Karpas-422 (cell line): ENCODE data around the gene ITGB8. TPM values are rescaled to one million over a fixed set of nuclear protein-coding genes. Genes with fewer than 3 reads are reported as not detected.

Source experiments
- DNase-seq: peaks from one replicate; pipeline ENCODE4 v3.0.0-alpha.2; 2015
- H2AFZ ChIP-seq: fragments of 200-600 bp; sonication (generic); 2 replicates; pipeline ENCODE4 v1.6.1; 2014; ENCODE audit warnings: antibody characterized with exemption, low read length, mixed read lengths
- H3K27ac ChIP-seq: fragments of 200-600 bp; sonication (generic); 2 replicates; pipeline ENCODE4 v1.5.1; 2014; ENCODE audit warnings: mild to moderate bottlenecking, low read length, moderate library complexity
- H3K27me3 ChIP-seq: fragments of 200-600 bp; sonication (generic); 2 replicates; pipeline ENCODE4 v1.6.1; 2014; ENCODE audit warnings: low read length, mixed read lengths
- H3K36me3 ChIP-seq: fragments of 200-600 bp; sonication (generic); 2 replicates; pipeline ENCODE4 v1.6.1; 2014; ENCODE audit warnings: low read length, mixed read lengths; ENCODE audit not compliant: insufficient read depth
- H3K4me1 ChIP-seq: fragments of 200-600 bp; sonication (generic); 2 replicates; pipeline ENCODE4 v1.6.1; 2014; ENCODE audit warnings: mild to moderate bottlenecking, low read length, mixed read lengths
- H3K4me2 ChIP-seq: fragments of 200-600 bp; sonication (generic); 2 replicates; pipeline ENCODE4 v1.6.1; 2014; ENCODE audit warnings: low read length, low read depth, mild to moderate bottlenecking; ENCODE audit not compliant: poor library complexity, severe bottlenecking
- H3K4me3 ChIP-seq: fragments of 200-600 bp; sonication (generic); 2 replicates; pipeline ENCODE4 v1.5.1; 2014; ENCODE audit warnings: mild to moderate bottlenecking, antibody characterized with exemption, low read length, mixed read lengths
- H3K79me2 ChIP-seq: fragments of 200-600 bp; sonication (generic); 2 replicates; pipeline ENCODE4 v1.6.1; 2014; ENCODE audit warnings: mild to moderate bottlenecking, low read length, mixed read lengths
- H3K9ac ChIP-seq: fragments of 200-600 bp; sonication (generic); 2 replicates; pipeline ENCODE4 v1.6.0; 2014; ENCODE audit warnings: low read length
- H3K9me2 ChIP-seq: fragments of 200-600 bp; sonication (generic), shearing (Covaris generic); replicated peaks from 2 replicates; pipeline ENCODE4 v1.6.0; 2014; ENCODE audit warnings: mild to moderate bottlenecking, low read length, moderate library complexity; ENCODE audit not compliant: insufficient read depth
- H3K9me3 ChIP-seq: fragments of 300-700, 200-600 bp; sonication (generic); 2 replicates; pipeline ENCODE4 v1.6.1; 2014; ENCODE audit warnings: low read length, mixed read lengths
- H4K20me1 ChIP-seq: fragments of 200-600 bp; sonication (generic); 2 replicates; pipeline ENCODE4 v1.6.1; 2014; ENCODE audit warnings: mild to moderate bottlenecking, antibody characterized with exemption, low read length, low read depth; ENCODE audit not compliant: insufficient read depth
- total RNA-seq: library from RNA; depleted of rRNA; stranded (reverse); fragments of >200 nt; shearing (Covaris generic); gene quantifications from 2 replicates; pipeline ENCODE4 v1.2.3, GENCODE V29; 2014; ENCODE audit warnings: low replicate concordance

The ITGB8 gene
- total RNA-seq, 1 experiment from 2014 or later, result 0.07 TPM

GRCh38 chr7:20435305-20435704 lies 104.6 kb downstream of the ITGB8 start:
- Histone ChIP-seq H3K9ac (no peak overlapping the region), H3K36me3 (no peaks in the 10 kb centered on the region), H3K4me3 (no peak overlapping the region), H2AFZ (no peak overlapping the region), H3K9me3 (no peaks in the 10 kb centered on the region), H3K79me2 (no peaks in the 10 kb centered on the region), H3K4me2 (no peak overlapping the region), H3K4me1 (peaks cover 35% of the 10 kb centered on the region), H3K27me3 (no peaks in the 10 kb centered on the region), H4K20me1 (no peaks in the 10 kb centered on the region; the same call in 1 of the 2 replicates), H3K9me2 (no peaks in the 10 kb centered on the region), H3K27ac (no peak overlapping the region)
- no peak for DNase-seq

GRCh38 chr7:20438248-20438647 lies 107.5 kb downstream of the ITGB8 start:
- Histone ChIP-seq H3K4me2 (peak overlapping the region; percentile 57), H3K4me3 (peak overlapping the region; percentile 2; the same call in 1 of the 2 replicates), H3K4me1 (peaks cover 43% of the 10 kb centered on the region), H3K36me3 (no peaks in the 10 kb centered on the region), H2AFZ (no peak overlapping the region), H3K9me3 (no peaks in the 10 kb centered on the region), H3K27me3 (no peaks in the 10 kb centered on the region), H3K27ac (no peak overlapping the region), H4K20me1 (no peaks in the 10 kb centered on the region; the same call in 1 of the 2 replicates), H3K79me2 (no peaks in the 10 kb centered on the region), H3K9ac (no peak overlapping the region), H3K9me2 (no peaks in the 10 kb centered on the region)
- no peak for DNase-seq

- Histone ChIP-seq H3K9ac (no peak overlapping the region), H3K4me2 (peak overlapping the region; percentile 57), H3K4me1 (peaks cover 43% of the 10 kb centered on the region), H3K79me2 (no peaks in the 10 kb centered on the region), H3K27ac (no peak overlapping the region), H3K9me3 (no peaks in the 10 kb centered on the region), H3K36me3 (no peaks in the 10 kb centered on the region), H3K9me2 (no peaks in the 10 kb centered on the region), H3K4me3 (peak overlapping the region; percentile 2; the same call in 1 of the 2 replicates), H2AFZ (no peak overlapping the region), H3K27me3 (no peaks in the 10 kb centered on the region), H4K20me1 (no peaks in the 10 kb centered on the region; the same call in 1 of the 2 replicates)
- DNase-seq, result peak; percentile 92
Measured at GRCh38 chr7:20438694-20439376, 108.1 kb downstream of the ITGB8 start.

- no peaks in the 10 kb centered on the region for H3K27me3 ChIP-seq
- no peak for DNase-seq
- peak overlapping the region; percentile 57 for H3K4me2 ChIP-seq
- no peak overlapping the region for H3K27ac ChIP-seq
- no peaks in the 10 kb centered on the region for H3K79me2 ChIP-seq
- no peaks in the 10 kb centered on the region for H3K9me3 ChIP-seq
- no peaks in the 10 kb centered on the region; the same call in 1 of the 2 replicates for H4K20me1 ChIP-seq
- no peaks in the 10 kb centered on the region for H3K36me3 ChIP-seq
- H2AFZ ChIP-seq, result no peak overlapping the region
- peaks cover 43% of the 10 kb centered on the region for H3K4me1 ChIP-seq
- no peaks in the 10 kb centered on the region for H3K9me2 ChIP-seq
- H3K4me3 ChIP-seq, result no peak overlapping the region
- H3K9ac ChIP-seq, result no peak overlapping the region
Measured at GRCh38 chr7:20439416-20440185, 108.9 kb downstream of the ITGB8 start.

- Histone ChIP-seq H3K9me2 (no peaks in the 10 kb centered on the region), H3K9me3 (no peaks in the 10 kb centered on the region), H3K27ac (no peak overlapping the region), H3K36me3 (no peaks in the 10 kb centered on the region), H3K9ac (no peak overlapping the region), H2AFZ (no peak overlapping the region), H3K4me2 (no peak overlapping the region), H4K20me1 (no peaks in the 10 kb centered on the region; the same call in 1 of the 2 replicates), H3K4me3 (no peak overlapping the region), H3K27me3 (no peaks in the 10 kb centered on the region), H3K79me2 (no peaks in the 10 kb centered on the region), H3K4me1 (peaks cover 43% of the 10 kb centered on the region)
- DNase-seq, result peak; percentile 80
Measured at GRCh38 chr7:20440472-20441105, 109.9 kb downstream of the ITGB8 start.

GRCh38 chr7:20441346-20441745 lies 110.6 kb downstream of the ITGB8 start:
- no peak overlapping the region for H3K27ac ChIP-seq
- no peak overlapping the region for H2AFZ ChIP-seq
- H3K4me1 ChIP-seq, result peaks cover 43% of the 10 kb centered on the region
- no peaks in the 10 kb centered on the region for H3K9me2 ChIP-seq
- no peaks in the 10 kb centered on the region for H3K79me2 ChIP-seq
- H3K4me2 ChIP-seq, result no peak overlapping the region
- H3K4me3 ChIP-seq, result no peak overlapping the region
- no peaks in the 10 kb centered on the region for H3K27me3 ChIP-seq
- DNase-seq, result peak; percentile 59
- no peaks in the 10 kb centered on the region for H3K36me3 ChIP-seq
- no peaks in the 10 kb centered on the region; the same call in 1 of the 2 replicates for H4K20me1 ChIP-seq
- H3K9ac ChIP-seq, result no peak overlapping the region
- no peaks in the 10 kb centered on the region for H3K9me3 ChIP-seq

- H3K9me3 ChIP-seq, result no peaks in the 10 kb centered on the region
- H3K4me3 ChIP-seq, result no peak overlapping the region
- H3K9me2 ChIP-seq, result no peaks in the 10 kb centered on the region
- H3K9ac ChIP-seq, result no peak overlapping the region
- H3K4me2 ChIP-seq, result no peak overlapping the region
- H3K4me1 ChIP-seq, result peaks cover 39% of the 10 kb centered on the region
- no peak overlapping the region for H3K27ac ChIP-seq
- H3K27me3 ChIP-seq, result no peaks in the 10 kb centered on the region
- DNase-seq, result no peak
- no peak overlapping the region for H2AFZ ChIP-seq
- no peaks in the 10 kb centered on the region for H3K36me3 ChIP-seq
- H4K20me1 ChIP-seq, result no peaks in the 10 kb centered on the region; the same call in 1 of the 2 replicates
- no peaks in the 10 kb centered on the region for H3K79me2 ChIP-seq
Measured at GRCh38 chr7:20441991-20442441, 111.3 kb downstream of the ITGB8 start.

GRCh38 chr7:20442951-20443350 lies 112.3 kb downstream of the ITGB8 start:
- Histone ChIP-seq H3K9me2 (no peaks in the 10 kb centered on the region), H3K27me3 (no peaks in the 10 kb centered on the region), H3K9ac (no peak overlapping the region), H2AFZ (no peak overlapping the region), H4K20me1 (no peaks in the 10 kb centered on the region; the same call in 1 of the 2 replicates), H3K4me2 (no peak overlapping the region), H3K4me1 (peaks cover 29% of the 10 kb centered on the region), H3K9me3 (no peaks in the 10 kb centered on the region), H3K36me3 (no peaks in the 10 kb centered on the region), H3K79me2 (no peaks in the 10 kb centered on the region), H3K27ac (no peak overlapping the region), H3K4me3 (no peak overlapping the region)
- no peak for DNase-seq
